Left cardiac atrium (tissue), 4 donors: ENCODE data around the gene CLIP4. TPM values are rescaled to one million over a fixed set of nuclear protein-coding genes. Genes with fewer than 3 reads are reported as not detected.

ENCODE experiments used
- ATAC-seq, 2 donors: fragments of 200-7000 bp; cut with Tn5 transposase; one replicate each; pipeline ENCODE4 v1.9.1; 2020; ENCODE audit warnings: mild to moderate bottlenecking in 2 of 2, moderate library complexity in 2 of 2
- DNase-seq: peaks from one replicate; pipeline ENCODE4 v3.0.0-alpha.2; 2020
- intact Hi-C, 2 donors: fragments of 100-400 bp; cut with DNase I; formaldehyde crosslinking; loops; one replicate each; pipeline versions ENCODE4 v1.14.1 to v1.15.1; 2022 to 2023
- total RNA-seq, 2 donors: library from RNA; stranded (reverse); fragmentation: NEBNext Ultra II Directional; extraction: Animal tissue kit (Norgen Biotek cat#: 25700); gene quantifications; one replicate each; pipeline ENCODE4 v1.2.1, GENCODE V29; 2021
- donor health status: DM: no; HTN: yes; CAD: no.
- donor health status: DM: no; HTN: yes; CAD: no; lungs with severe emphysema.
- donor health status: DM: yes; HTN: yes; CAD: no.
- donor health status: Dilated cardiomyopathy.

Gene CLIP4
- total RNA-seq, 2 donors from 2014 or later, result 45.1 to 63.1 TPM

DNA sequence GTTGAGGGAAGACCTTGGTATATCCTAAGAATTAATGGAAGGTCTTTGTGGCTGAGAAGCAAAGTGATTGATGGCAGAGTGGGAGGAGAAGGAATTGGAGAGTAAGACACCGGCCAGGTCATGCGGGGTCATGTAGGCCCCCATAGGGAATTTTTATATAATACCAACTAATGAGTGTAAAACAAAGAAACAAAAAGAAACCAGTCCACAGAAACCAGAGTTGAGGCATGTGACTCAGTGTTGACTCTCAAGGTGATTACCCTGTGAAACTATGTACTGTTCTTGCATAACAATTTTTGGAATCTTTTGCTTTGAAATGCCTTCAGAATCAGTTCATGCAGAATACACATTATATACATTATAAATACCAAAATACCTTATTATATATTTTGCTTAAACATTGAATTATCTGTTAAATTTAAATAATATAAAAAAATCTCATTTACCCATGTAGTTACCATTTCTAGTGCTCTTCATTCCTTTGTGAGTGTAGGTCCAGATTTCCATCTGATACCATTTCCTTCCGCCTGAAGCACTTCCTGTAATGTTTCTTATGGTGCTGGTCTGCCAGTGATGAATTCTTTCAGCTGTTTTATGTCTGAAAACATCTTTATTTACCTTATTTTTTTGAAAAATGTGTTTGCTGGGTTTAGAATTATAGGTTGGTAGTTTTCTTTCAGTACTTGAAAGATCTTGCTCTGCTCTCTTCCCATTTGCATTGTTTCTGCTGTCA is 8.6 kb downstream of the CLIP4 start:
- DNase-seq (no peak), ATAC-seq (peak in 1 of 2 donors; percentile 69)
- intact Hi-C loops, result no loop called here

DNA sequence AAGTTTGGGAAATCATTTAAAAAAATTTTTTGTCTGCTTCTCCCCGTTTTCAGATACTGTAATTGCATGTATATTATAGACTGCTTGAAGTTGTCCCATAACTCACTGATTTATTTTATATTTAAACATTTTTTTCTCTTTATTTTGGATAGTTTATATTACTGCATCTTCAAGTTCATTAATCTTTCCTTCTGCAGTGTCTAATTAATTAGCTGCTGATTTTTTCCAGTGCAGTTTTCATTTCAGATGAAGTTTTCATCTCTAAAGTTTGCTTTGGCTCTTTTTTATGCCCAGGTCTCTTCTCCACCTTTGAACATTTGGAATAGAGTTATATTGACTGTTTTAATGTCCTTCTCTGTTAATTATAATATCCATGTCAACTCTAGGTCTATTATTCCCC is 9.3 kb downstream of the CLIP4 start:
- ATAC-seq (no peak), DNase-seq (no peak)
- intact Hi-C loops, result no loop called here

DNA sequence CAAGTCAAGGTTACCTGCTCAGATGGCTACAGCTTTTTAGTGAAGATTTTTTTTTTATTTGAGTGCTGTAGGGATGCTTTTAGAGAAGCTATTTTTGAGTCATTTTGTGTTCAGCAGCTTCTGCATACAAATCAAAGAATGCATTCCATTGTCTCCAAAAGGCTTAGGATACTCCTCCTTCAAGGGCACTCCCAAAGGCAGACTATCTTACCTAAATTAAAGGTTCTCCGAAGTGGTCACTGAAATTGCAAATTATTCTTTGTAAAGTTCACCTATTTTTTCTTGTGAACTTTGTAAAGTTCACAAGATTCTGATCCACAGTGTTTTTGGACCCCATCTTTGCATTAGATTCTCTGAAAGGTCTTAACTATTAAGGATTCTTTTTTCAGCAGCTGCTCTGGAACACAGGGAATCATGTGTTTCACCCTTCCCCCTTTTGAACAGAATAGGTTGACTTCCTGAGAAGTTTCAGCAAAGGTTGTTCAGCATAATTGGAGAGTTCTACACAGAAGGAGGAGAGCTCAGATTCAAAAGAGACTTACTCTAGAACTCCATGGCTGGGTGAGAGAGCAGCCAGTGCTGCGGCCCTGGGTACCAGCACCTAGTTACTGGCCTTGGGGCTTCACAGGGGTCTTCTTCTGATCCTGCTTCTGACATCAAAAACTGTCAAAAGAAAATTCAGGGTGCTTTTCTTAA is 14.5 kb downstream of the CLIP4 start:
- intact Hi-C loops, result no loop called here
- peak; percentile 19 to 44 for ATAC-seq
- no peak for DNase-seq

DNA sequence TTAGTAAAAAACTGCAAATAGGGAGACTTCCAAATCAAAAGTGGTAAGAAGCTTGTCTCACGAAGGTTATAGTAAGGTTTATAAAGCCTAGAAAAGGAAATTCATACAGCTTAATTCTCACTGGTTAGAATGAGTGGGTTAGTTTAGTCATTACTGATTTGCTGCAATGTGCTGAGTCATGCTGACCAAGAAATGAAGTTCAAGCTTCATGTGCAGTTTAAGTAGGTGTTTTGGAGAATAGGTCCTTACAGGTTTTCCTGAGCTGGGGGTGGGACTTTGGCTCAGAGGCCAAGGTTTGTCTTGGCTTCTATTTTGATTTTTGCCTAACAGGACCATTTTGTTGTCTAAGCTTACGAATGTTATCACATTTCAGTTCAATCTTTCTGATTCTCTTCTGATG is 15.1 kb downstream of the CLIP4 start:
- DNase-seq, result peak; percentile 23
- intact Hi-C loops, result no loop called here
- peak; percentile 72 to 94 for ATAC-seq

DNA sequence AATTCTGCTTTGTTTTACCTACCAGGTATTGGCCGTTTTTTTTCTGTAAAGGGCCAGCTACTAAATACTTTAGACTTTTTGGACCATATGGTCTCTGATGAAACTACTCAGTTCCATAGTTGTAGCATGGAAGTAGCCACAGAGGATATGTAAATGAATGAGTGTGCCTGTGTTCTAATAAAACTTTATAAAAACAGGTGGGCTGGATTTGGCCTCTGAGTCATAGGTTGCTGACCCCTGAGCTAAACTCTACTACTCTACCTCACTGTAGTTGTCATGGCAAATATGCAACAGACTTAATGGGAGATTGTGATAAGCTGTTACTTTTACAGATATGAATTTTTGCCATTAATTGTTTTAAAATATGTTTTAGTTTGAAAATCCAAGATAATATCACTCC is 19.7 kb downstream of the CLIP4 start:
- intact Hi-C loops, result no loop called here
- ATAC-seq (no peak), DNase-seq (no peak)

DNA sequence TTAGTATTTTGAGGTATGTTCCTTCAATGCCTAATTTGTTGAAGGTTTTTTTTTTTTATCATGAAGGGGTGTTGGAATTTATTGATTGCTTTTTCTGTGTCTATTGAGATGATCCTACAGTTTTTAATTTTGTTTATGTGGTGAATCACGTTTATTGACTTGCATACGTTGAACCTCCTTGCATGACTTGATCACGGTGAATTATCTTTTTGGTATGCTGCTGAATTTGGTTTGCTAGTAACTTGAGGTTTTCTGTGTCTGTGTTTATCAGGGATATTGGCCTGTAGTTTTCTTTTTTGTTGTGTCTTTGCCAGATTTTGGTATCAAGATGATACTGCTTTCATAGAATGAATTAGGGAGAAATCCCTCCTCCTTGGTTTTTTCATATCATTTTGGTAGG is 23.9 kb downstream of the CLIP4 start:
- DNase-seq (no peak), ATAC-seq (no peak)
- intact Hi-C loops, result no loop called here

DNA sequence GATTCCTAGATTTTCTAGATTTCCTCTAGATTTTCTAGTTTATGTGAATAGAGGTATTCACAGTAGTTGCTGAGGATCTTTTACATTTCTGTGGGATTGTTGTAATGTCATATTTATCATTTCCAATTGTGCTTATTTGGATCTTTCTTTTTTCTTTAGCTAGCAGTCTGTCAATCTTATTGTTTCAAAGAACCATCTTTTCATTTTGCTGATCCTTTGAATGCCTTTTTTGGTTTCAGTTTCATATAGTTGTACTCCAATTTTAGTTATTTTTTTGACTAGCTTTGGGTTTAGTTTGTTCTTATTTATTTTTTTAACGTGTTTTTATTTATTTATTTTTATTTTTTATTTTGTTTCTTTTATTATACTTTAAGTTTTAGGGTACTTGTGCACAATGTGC is 24.5 kb downstream of the CLIP4 start:
- DNase-seq, result no peak
- intact Hi-C loops, result no loop called here
- no peak for ATAC-seq

DNA sequence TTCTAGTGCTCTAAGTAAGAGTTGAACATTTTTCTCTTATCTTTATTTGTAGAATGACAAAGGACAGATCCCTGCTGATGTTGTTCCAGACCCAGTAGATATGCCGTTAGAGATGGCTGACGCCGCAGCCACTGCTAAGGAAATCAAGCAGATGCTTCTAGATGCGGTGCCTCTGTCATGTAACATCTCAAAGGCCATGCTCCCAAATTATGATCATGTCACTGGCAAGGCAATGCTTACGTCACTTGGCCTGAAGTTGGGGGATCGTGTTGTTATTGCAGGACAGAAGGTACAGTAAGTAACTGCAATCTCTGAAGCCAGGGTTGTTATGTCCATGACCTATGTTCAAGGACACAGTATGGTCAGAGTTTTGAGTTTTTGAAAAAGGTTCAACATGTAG is 28.4 kb downstream of the CLIP4 start:
- ATAC-seq (no peak), DNase-seq (no peak)
- intact Hi-C loops, result no loop called here

DNA sequence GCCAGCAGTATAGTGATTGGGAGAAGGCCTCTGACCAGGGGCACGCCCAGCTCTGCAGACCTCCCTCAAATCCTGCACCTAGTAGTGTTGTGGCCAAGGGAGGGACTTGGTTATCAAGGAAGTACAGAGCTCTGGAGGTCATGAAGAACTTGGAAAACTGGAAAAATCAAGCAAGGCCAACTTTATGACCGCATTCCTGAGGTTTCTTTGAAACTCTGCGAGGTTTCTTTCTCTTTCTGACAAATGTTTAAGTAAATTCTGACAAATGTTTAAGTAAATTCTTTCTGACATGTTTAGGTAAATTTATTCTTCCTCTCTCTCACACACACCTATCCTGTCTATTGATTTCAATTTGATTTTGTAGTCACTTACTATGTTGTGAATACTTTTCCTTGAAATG is 31.0 kb downstream of the CLIP4 start:
- intact Hi-C loops, result no loop called here
- no peak for ATAC-seq

DNA sequence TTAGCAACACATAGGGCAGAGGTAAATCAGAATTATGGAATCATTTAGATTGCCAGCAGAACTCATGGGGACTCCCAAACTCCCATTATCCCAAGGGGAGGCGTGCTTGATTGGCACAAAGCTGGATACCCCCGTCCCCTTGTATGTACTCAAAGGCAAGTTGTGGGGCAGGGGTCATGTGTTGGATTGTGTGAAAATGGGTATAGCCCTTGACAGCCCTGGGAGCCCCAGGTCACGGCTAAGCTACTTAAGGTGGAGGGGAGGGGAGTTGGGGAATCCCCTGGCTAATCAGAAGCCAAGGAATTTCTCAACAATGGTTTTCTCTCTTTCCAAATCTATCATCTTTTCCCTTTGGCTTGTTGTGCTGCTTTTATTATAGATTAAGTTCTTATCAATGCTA is 32.7 kb downstream of the CLIP4 start:
- no peak for DNase-seq
- intact Hi-C loops, result no loop called here
- no peak for ATAC-seq

More for the DNA sequence above, 31.0 kb downstream of the CLIP4 start:
- no peak for DNase-seq

DNA sequence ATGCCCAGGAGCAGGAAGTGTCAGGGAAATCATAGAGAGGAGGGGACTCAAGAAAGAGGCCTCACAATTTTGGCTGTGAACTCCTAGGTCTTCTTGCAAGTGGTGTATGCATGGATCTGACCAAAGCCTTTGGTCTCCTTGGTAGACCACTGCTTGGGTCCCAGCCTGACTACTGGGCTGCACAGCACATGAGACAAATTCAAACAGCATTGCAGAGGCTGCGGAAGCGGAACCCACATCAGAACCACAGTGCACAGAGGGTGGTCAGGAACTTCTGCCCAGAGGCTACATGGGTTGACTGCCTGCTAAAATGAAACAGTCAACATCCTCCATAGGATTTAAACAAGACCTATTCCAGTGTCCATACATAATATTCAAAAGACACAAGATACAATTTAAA is 39.4 kb downstream of the CLIP4 start:
- intact Hi-C loops, result no loop called here
- DNase-seq, result no peak
- ATAC-seq, result no peak

DNA sequence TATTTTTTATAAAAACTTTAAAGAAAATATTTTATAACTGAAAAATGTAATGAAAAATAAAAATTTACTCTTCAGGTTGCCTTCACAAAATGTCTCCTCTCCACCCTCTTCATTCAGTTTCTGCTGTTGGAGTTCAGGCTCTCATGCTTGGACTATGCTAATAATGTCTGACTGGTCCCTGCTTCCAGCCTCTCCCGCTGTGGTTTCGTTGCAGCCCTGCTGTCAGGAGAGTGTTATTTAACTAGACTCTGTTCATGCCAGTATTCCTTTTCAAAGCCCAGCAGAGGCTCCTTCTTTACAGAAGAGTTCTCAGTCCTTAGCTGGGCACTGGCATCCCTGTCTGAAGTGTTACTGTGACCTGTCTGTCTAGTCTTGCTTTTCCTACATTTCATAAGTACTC is 40.4 kb downstream of the CLIP4 start:
- no peak for DNase-seq
- intact Hi-C loops, result no loop called here
- no peak for ATAC-seq

DNA sequence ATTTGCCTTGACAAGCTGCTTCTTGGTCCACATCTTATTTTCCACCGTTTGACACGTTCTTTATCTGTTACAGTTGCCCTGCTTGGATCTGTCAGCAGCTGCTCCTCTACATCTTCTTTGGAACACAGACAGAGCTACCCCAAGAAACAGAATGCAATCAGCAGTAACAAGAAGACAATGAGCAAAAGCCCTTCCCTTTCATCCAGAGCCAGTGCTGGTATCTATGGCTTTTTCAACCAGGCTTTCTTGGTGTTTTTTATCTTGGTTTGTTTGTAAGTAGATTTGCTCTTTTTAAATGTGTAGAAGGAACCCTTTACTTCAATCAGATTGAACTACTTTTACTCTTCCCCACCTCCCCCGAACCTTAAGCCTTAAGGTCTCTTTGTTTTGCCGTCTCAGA is 41.9 kb downstream of the CLIP4 start:
- intact Hi-C loops, result no loop called here
- ATAC-seq (no peak), DNase-seq (no peak)

DNA sequence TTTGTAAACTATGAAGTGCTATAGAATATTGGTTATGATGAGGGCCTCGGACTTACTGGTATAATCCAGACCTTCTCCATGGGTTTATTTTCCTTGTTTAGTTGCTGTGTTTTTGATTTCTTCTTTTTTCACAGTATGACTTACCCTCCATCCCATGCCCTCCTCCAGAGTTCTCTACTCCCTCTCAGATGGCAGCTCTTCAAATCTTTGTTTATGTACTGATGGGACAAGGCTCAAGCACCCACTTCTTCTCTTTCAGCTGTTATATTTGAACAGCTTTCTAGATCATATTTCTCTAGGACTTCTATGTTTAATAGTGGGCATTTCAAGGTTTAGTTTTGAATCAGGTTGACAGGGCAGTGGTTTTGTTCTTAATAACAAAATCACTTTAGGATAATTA is 43.9 kb downstream of the CLIP4 start:
- ATAC-seq, result no peak
- intact Hi-C loops, result no loop called here
- no peak for DNase-seq

DNA sequence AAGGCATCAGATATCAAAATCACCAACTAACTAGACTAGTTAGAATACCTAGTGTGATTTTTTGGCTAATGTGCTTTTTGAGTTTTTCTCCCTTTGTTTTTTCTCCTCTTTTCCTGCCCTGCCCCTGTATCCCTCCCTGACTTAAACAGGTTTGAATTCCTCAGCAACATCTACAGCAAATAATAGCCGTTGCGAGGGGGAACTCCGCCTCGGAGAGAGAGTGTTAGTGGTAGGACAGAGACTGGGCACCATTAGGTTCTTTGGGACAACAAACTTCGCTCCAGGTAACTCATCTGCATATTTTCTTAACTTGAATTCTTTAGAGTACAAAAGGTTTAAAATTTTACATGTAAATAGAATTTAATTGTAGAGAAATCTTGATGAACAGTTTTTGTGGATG is 45.0 kb downstream of the CLIP4 start:
- intact Hi-C loops, result no loop called here
- no peak for ATAC-seq

DNA sequence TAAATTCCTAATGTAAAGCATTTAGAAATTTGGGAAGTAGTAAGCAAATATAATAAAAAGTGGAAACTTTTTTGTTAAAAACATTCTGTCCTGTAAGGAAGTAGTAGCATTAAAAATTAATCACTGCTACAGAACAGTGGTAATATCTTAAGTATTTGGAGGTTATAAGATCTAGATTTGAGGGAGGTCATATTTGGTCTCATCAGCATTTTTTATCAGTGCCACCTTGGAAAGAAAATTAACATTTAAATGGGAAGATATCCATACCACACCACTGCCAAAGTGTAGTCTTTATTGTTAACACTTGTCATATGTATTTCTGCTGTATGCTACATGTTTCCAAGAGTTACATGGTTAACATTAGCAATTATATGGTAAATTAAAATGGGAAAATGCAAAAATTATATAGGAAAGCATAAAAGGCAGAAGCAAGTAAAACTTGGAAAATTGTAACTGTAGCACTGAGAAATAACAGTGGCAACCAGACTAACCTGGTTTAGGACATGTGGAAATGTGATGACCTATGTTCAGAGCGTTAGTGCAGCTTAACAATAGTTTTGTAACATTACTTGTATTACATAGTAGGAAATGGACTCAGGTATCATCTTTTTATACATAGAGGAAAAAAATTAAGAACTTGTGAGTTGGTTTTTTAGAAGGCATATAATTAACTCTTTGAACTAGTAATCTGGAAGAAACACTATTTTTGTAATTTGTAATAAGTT is 47.2 kb downstream of the CLIP4 start:
- intact Hi-C loops, result no loop called here
- DNase-seq (no peak), ATAC-seq (no peak)

More for the DNA sequence above, 45.0 kb downstream of the CLIP4 start:
- DNase-seq, result no peak

DNA sequence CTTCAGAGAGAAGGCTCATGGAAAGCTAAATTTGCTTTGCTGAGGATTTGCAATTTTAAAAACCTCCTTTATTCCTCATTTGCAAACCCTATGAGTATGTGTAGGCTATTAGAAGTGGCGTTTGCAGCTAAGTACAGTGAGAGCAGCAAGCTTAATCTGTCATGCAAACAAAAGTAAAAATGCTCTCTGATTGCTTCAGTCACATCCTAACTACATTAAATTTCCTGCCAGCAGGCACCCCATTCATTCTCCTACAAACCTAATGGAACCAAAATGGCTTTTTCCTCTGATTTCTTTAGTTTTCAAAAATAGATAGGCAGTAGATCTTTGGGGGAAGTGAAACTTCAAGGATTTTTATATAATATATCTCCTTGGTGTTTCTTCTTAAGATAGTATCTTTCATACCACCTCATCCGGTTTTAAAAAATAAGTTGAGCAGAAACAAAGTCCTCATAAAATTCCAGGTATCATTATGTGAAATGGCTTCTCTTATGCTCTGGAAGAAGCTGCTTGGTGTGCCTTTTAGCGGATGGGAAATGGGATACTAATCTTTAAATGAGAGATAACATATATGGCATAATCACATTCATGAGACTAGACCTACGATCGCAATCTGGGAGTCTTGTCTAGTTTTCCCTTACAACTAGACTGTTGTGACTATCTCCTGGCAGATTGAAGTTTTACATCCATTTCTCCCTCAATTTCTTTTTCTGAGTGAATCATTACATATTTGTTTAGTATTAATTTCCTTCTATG is 49.1 kb downstream of the CLIP4 start:
- no peak for ATAC-seq
- intact Hi-C loops, result no loop called here
- no peak for DNase-seq

DNA sequence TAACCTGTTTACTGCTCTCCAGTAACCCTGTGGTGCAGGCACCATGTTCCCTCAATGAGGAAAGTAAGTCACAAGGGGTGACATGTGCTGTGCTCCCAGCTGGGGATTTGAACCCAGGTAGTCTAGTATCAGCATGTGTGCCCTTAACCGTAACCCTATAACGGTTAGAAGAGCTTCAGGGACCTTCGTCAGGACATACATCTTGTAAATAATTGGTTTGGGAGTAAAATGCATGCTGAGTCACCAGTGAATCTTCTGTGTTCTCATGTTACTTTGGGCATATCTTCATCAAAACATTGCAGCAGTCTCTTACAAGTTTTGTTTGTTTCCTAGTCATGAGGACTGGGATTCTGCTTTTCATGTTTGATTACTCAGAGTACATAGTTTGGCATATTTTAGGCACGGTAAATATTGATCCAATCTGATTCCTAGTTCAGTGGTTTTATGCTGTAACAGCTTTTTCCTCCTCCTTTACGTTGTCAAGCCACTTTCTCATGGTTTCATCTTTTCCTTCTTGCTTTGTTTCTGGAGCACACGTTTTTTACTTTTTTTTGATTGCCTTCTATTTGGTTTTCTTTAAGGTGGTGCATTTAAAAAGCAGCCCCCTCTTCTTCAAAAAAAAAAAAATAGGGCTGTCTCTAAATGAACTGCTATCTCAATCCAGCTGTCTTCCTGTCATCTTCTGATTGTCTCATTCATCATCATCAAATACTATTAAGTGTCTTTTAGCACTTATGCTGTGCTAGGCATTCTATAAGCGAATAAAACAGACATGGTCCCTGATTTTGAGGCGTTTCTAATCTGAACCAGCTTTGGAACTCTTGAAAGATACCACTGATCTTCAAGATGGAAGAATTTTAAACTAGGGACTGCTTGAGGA is 50.4 kb downstream of the CLIP4 start:
- ATAC-seq (peak in 1 of 2 donors; percentile 21), DNase-seq (no peak)
- intact Hi-C loops, result no loop called here
